T-helper 1 cell treated with Interleukin-12 subunit alpha and Interleukin-12 subunit beta and Interleukin-4 antibody, amounts not matched to agents 30 ng/mL and 1 ng/mL, for 36 hours (primary cell): Measurements from ENCODE around the gene IL17D. TPM values are rescaled to one million over a fixed set of nuclear protein-coding genes. Genes with fewer than 3 reads are reported as not detected.
"Not testable (repeated sequence)": the region's sequence is repeated elsewhere in the genome, so short reads cannot be mapped to it uniquely, and the experiment has no call there.

Source experiments
- intact Hi-C: fragments of 100-400 bp; cut with micrococcal nuclease; formaldehyde crosslinking; loops from one replicate; pipeline ENCODE4 v1.15.1; 2024
- total RNA-seq: library from RNA; stranded (reverse); gene quantifications from 2 replicates; pipeline ENCODE4 v1.2.3, GENCODE V29; 2022

IL17D gene
- total RNA-seq, 1 donor from 2014 or later = not detected

DNA sequence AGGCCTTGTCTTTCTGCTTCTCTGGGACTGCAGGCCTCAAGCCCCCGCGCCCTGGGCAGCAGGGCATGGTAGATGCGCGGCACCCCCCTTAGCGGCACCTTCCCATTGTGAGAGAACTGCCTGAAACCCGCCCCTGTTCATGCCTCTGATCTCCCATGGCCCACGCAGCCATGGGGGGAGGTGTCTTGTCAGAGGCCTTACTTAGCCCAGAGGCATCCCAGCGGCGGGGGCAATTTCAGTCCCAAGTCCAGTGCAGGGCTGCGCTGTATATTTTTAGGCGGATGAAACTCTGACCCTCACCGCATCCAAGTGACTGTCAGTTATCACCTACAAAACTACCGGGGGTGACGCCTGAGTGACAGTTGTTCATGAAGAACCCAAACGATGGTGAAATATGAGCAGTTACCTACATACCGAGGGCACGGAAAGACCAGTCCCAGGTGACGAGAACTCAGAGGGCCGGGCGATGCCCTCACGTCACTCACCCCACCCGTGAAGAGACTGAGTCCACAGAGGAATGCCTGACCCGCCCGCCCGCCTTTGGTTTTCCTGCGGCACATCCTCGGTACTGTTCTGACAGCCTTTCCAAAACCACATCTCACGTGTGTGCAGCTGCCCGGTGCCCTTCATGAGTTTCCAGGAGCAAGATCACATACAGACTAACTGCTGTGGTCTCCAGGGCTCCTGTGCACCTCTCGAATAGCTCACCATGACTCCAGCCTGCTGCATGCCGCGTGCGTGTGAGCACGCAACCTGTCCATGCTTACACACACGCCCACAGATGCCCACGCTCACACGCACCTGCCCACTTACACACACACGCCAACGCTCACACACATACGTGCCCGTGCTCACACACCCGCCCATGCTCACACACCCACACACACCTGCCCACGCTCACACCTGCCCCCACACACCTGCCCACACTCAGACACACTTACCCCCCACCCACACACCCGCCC is 14.4 kb downstream of the IL17D start:
- intact Hi-C loops = no loop called here

DNA sequence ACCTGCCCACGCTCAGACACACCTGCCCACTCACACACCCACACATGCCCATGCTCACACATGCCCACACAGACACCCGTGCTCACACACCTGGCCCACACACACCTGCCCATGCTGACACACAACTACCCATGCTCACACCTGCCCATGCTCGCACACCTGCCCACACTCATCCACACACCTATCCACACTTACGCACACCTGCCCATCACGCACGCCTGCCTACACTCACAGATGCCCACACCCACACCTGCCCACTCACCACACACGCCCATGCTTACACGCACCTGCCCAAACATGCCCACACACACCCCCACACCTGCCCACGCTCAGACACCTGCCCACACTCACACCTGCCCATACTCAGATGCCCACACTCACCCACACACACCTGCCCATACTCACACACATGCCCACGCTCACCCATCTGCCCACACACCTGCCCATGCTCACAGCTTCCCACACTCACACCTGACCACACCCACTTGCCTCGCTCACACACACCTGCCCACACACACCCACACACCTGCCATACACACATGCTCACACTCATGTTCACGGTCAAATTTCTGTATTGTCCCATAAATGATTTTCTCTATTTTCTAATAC is 15.6 kb downstream of the IL17D start:
- intact Hi-C loops = no loop called here

- intact Hi-C loops = no loop called here
Observed at GRCh38 chr13:20719783-20720182, 16.3 kb downstream of the IL17D start.

- intact Hi-C loops = no loop called here
Observed at GRCh38 chr13:20720499-20720898, 17.0 kb downstream of the IL17D start.

- intact Hi-C loops = no loop called here
Observed at GRCh38 chr13:20721058-20721453, 17.6 kb downstream of the IL17D start.

DNA sequence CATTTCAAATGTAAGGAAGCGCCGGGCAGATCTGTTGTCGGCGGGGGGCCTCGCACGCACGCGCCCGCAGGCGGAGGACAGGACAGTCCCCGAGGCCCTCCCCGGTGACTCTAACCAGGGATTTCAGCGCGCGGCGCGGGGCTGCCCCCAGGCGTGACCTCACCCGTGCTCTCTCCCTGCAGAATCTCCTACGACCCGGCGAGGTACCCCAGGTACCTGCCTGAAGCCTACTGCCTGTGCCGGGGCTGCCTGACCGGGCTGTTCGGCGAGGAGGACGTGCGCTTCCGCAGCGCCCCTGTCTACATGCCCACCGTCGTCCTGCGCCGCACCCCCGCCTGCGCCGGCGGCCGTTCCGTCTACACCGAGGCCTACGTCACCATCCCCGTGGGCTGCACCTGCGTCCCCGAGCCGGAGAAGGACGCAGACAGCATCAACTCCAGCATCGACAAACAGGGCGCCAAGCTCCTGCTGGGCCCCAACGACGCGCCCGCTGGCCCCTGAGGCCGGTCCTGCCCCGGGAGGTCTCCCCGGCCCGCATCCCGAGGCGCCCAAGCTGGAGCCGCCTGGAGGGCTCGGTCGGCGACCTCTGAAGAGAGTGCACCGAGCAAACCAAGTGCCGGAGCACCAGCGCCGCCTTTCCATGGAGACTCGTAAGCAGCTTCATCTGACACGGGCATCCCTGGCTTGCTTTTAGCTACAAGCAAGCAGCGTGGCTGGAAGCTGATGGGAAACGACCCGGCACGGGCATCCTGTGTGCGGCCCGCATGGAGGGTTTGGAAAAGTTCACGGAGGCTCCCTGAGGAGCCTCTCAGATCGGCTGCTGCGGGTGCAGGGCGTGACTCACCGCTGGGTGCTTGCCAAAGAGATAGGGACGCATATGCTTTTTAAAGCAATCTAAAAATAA is 18.2 kb downstream of the IL17D start:
- intact Hi-C loops = no loop called here

GRCh38 chr13:20727856-20728255 is 24.4 kb downstream of the IL17D start:
- intact Hi-C loops = no loop called here

- intact Hi-C loops = no loop called here
Observed at GRCh38 chr13:20728579-20729311, 25.2 kb downstream of the IL17D start.

DNA sequence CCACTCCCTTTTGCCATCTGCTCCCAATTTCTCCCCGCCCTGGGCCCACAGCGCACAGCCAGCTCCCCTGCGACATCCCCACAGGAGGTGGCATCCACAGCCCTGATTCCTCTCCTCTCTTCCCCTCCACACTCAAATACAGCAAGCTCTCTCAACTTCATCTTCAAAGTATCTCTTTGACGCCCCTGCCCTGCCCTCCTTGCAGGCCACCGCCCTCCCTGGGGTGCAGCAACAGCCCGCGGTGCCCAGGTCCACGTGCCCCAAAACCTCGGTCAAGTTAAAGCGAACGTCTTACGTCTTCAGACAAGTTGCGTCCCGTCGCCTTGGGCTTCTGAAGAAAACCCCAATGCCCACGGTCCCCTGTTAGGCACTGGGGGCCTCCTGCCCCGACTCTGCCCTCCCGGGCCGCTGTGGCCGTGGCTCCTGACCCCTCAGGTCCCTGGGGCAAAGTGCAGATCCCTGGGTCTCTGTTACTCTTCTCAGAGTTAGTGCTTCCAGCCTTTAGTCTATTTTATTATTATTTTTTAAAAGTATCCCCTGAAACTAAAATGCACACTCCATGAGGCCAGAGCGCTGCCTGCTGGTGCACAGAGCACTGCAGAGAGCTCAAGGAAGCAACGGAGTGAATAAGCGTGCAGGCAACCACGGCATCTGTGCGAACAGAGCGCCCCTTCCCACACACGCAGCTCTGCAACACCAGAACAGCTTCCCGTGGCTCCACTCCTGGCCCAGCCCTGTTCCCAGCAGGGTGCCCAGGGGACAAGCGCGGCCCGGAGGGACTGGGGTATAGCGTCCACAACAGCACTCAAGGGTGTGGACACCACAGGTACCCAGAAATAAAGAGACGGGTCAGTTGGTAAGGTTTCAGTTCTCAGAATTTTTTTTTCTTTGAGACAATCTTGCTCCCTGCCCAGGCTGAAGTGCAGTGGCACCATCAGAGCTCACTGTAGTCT is 26.4 kb downstream of the IL17D start:
- intact Hi-C loops = no loop called here

DNA sequence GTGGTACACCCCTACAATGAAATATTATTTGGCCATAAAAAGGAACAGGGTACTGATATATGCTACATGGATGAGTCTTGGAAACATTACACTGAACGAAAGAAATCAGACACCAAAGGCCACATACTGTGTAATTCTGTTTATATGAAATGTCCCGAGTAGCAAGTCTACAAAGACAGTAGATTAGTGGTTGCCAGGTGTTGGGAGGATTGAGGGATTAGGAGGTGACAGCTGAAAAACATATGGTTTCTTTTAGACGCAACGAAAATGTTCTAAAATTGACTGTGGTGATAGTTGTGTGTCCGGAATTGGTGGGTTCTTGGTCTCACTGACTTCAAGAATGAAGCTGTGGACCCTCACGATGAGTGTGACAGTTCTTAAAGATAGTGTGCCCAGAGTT is 35.1 kb downstream of the IL17D start:
- intact Hi-C loops = no loop called here

DNA sequence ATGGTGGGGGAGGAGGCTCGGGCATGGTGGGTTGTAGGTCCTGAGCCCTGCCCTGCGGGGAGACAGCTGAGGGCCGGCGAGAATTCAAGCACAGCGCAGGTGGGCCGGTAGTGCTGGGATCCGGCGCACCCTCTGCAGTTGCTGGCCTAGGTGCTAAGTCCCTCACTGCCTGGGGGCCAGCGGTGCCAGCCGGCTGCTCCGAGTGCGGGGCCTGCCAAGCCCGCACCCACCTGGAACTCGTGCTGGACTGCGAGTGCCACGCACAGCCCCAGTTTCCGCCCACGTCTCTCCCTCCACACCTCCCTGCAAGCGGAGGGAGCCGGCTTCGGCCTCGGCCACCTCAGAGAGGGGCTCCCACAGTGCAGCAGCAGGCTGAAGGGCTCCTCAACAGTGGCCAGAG is 36.5 kb downstream of the IL17D start:
- intact Hi-C loops = no loop called here

DNA sequence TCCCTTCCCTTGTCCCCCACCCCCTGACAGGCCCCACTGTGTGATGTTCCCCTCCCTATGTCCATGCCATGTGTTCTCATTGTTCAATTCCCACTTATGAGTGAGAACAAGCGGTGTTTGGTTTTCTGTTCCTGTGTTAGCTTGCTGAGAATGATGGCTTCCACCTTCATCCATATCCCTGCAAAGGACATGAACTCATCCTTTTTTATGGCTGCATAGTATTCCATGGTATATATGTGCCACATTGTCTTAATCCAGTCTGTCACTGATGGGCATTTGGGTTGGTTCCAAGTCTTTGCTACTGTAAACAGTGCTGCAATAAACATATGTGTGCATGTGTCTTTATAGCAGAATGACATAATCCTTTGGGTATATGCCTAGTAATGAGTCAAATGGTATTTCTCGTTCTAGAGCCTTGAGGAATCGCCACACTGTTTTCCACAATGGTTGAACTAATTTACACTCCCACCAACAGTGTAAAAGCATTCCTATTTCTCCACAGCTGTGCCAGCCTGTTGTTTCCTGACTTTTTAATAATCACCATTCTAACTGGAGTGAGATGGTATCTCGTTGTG is 40.4 kb downstream of the IL17D start:
- intact Hi-C loops = not testable (repeated sequence)

- intact Hi-C loops = no loop called here
Observed at GRCh38 chr13:20749377-20749776, 45.9 kb downstream of the IL17D start.

DNA sequence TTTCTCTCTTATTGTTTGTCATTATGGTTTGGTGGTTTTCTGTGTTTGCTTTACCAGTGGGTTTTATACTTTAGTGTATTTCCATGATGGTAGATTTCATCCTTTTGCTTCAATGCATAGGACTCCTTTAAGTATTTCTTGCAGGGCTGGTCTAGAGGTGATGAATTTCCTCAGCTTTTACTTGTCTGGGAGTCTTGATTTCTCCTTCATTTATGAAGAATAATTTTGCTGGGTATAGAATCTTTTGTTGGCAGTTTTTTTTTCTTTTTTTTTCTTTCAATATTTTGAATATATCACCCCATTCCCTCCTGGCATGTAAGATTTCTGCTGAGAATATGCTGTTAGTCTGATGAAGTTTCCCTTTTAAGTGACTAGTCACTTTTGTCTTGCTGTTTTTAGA is 50.5 kb downstream of the IL17D start:
- intact Hi-C loops = no loop called here

- intact Hi-C loops = no loop called here
Observed at GRCh38 chr13:20760872-20761271, 57.4 kb downstream of the IL17D start.

GRCh38 chr13:20767309-20767943 is 63.9 kb downstream of the IL17D start:
- intact Hi-C loops = no loop called here

DNA sequence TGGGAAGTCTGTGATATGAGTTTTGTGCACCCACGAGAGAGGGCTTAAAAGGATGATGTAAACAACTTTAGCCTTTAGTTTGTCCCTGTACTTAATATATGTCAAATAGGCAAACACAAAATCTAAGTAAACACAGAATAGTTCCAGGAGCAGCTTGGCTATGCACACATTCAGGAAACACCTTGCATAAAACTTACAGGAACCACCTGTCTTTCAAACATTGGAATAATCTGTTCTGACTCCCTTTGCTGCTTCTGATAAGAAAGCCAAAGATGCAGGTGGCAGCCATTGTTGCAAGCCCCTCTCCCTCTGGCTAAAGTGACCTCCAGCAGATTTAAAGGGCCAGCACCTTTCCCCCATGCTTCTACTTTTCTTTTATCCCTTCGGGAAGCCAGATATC is 65.6 kb downstream of the IL17D start:
- intact Hi-C loops = no loop called here

DNA sequence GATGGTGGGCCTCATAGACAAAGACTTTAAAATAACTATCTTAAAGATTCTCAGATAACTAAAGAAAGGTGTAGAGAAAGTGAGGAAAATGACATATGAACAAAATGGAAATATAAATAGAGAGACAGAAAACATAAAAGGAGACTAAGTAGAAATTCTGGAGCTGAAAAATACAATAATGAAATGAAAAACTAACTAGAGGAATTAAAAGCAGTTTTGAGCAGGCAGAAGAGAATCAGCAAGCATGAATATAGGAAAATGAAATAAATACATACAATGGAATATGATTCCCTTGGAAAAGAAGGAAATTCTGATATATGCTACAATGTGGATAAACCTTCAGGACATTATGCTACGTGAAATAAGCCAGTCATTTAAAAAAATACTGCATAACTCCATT is 66.3 kb downstream of the IL17D start:
- intact Hi-C loops = loop anchor here (5.0 to 10.0 kb wide), 5 partner anchors 305 to 648 kb away; no protein-coding TSS in a partner anchor
